Body of pancreas (tissue), 4 donors: ENCODE data around the gene COPE. TPM values are rescaled to one million over a fixed set of nuclear protein-coding genes. Genes with fewer than 3 reads are reported as not detected.

Experiments used
- ATAC-seq: fragments of 150-250 bp; one replicate; pipeline ENCODE4 v1.9.1; 2016
- DNase-seq, 4 donors: peaks; one replicate each; pipeline ENCODE4 v3.0.0-alpha.2; 2019
- H3K27ac ChIP-seq, 4 donors: fragments of 200-600 bp; sonication (generic); 1 replicate in 3 of 4; 2 replicates in 1 of 4; pipeline versions ENCODE4 v1.5.1 to v1.6.1; 2016 to 2019; ENCODE audit warnings: mild to moderate bottlenecking in 1 of 4, mixed read lengths in 1 of 4, moderate library complexity in 1 of 4
- H3K27me3 ChIP-seq, 2 donors: fragments of 200-600 bp; sonication (generic); one replicate each; pipeline ENCODE4 v1.6.0; 2016; ENCODE audit warnings: mild to moderate bottlenecking in 1 of 2
- H3K36me3 ChIP-seq, 2 donors: fragments of 200-600 bp; sonication (generic); replicated peaks in 1 of 2; 2 replicates each; pipeline ENCODE4 v1.5.1; 2016; ENCODE audit warnings: low read depth in 2 of 2; ENCODE audit not compliant: insufficient read depth in 1 of 2
- H3K4me1 ChIP-seq: fragments of 200-600 bp; sonication (generic); one replicate; pipeline ENCODE4 v1.6.0; 2016
- H3K4me3 ChIP-seq, 2 donors: fragments of 200-600 bp; sonication (generic); 1 replicate in 1 of 2; 2 replicates in 1 of 2; pipeline ENCODE4 v1.5.1; 2016 to 2019
- H3K9me3 ChIP-seq, 3 donors: fragments of 200-600 bp; sonication (generic); 1 replicate in 2 of 3; 2 replicates in 1 of 3; pipeline ENCODE4 v1.5.1; 2016
- POLR2A ChIP-seq, 3 donors: fragments of 450-650 bp; IDR thresholded peaks; one replicate each; pipeline ENCODE4 v1.6.1; 2016; ENCODE audit warnings: antibody characterized with exemption in 3 of 3, mild to moderate bottlenecking in 2 of 3
- WGBS, 2 donors: methylation state at CpG; one replicate each; pipeline ENCODE4 v1.1.5; 2017; 5-methylcytosine and 5-hydroxymethylcytosine counted together
- intact Hi-C: fragments of 100-400 bp; cut with DNase I; formaldehyde crosslinking; loops from one replicate; pipeline ENCODE4 v1.15.1; 2023
- total RNA-seq, 2 donors: library from RNA; depleted of rRNA; stranded (reverse); fragments of >200 nt; gene quantifications; one replicate each; pipeline ENCODE4 v1.1.0, GENCODE V29; 2016
- TF ChIP-seq, protein P1 (sequence below), 7 experiments: fragments of 450-650 bp in 4 of 7; fragments of 200-600 bp in 3 of 7; sonication (generic) in 3 of 7; IDR thresholded peaks; one replicate each; pipeline ENCODE4 v1.5.1; 2016 to 2019; ENCODE audit warnings: antibody characterized with exemption in 7 of 7

The COPE gene
- total RNA-seq, 2 donors from 2014 or later = 111 to 166 TPM

DNA sequence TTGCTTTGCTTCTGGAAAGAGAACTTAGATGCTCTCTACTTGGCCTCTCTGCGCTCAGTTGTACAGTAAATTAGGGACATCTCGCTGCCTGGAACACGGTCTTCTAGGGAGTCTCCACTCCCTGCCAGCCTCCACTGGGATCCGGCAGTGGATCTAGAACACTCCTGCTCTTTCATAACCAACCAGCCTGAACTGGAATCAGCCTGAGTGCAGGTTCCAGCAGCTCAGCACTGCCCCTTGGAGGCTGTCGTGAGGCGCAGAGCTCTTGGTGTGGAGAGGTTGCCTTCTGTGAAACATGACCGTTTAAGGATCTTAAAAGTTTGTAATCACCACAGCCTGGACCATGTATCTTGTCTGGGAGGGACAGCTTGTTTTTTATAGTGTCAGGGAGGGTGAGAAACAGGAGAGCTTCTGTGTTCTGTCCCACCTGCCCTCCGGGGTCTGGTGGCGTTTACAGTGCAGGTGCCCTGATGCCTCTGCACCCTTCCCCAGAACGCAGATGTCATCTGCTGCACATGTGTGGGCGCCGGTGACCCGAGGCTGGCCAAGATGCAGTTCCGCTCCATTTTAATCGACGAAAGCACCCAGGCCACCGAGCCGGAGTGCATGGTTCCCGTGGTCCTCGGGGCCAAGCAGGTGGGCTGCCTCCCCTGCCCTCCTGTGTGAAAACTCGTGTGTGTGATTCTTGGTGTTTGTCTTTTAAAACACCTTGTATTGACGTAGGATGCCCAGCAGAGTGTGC lies 62.6 kb downstream of the COPE start:
- no peak overlapping the region for H3K27ac ChIP-seq
- no peak overlapping the region for H3K4me3 ChIP-seq
- 83 to 93% methylated on average over 19 to 22 of the region's 22 CpGs for WGBS, 2 donors
- TF ChIP-seq POLR2A (IDR thresholded peaks at IDR 0.05) = no peak
- TF ChIP-seq, protein P1, sequence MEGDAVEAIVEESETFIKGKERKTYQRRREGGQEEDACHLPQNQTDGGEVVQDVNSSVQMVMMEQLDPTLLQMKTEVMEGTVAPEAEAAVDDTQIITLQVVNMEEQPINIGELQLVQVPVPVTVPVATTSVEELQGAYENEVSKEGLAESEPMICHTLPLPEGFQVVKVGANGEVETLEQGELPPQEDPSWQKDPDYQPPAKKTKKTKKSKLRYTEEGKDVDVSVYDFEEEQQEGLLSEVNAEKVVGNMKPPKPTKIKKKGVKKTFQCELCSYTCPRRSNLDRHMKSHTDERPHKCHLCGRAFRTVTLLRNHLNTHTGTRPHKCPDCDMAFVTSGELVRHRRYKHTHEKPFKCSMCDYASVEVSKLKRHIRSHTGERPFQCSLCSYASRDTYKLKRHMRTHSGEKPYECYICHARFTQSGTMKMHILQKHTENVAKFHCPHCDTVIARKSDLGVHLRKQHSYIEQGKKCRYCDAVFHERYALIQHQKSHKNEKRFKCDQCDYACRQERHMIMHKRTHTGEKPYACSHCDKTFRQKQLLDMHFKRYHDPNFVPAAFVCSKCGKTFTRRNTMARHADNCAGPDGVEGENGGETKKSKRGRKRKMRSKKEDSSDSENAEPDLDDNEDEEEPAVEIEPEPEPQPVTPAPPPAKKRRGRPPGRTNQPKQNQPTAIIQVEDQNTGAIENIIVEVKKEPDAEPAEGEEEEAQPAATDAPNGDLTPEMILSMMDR (IDR thresholded peaks at IDR 0.05) = no peak
- no peaks in the 10 kb centered on the region for H3K9me3 ChIP-seq
- peaks cover 55 to 82% of the 10 kb centered on the region in 2 donors for H3K36me3 ChIP-seq
- no peaks in the 10 kb centered on the region for H3K27me3 ChIP-seq
- intact Hi-C loops = no loop called here
- no peak for DNase-seq
- no peaks in the 10 kb centered on the region for H3K4me1 ChIP-seq
- no peak for ATAC-seq

DNA sequence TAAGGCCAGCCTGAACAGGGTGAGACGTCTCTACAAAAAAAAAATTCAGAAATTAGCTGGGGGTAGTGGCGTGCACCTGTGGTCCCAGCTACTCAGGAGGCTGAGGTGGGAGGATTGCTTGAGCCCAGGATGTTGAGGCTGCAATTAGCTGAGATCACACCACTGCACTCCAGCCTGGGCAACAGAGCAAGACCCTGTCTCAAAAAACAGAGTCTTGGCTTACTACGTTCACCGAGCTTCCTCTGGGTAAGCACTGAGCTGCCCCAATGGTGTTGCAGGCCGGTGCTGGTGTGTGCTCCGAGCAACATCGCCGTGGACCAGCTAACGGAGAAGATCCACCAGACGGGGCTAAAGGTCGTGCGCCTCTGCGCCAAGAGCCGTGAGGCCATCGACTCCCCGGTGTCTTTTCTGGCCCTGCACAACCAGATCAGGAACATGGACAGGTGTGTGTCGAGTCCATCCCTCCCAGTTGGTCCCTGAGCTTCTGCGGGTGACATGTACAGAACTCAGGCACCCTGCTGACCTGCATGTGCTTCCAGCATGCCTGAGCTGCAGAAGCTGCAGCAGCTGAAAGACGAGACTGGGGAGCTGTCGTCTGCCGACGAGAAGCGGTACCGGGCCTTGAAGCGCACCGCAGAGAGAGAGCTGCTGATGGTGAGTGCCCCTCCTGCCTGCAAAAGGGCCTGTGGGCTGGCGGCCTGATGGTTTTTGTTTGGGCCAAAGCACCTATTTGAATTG lies 63.4 kb downstream of the COPE start:
- intact Hi-C loops = no loop called here
- Histone ChIP-seq H3K4me3 (no peak overlapping the region), H3K27ac (no peak overlapping the region), H3K4me1 (no peaks in the 10 kb centered on the region), H3K9me3 (no peaks in the 10 kb centered on the region), H3K27me3 (no peaks in the 10 kb centered on the region), H3K36me3 (peaks cover 50 to 75% of the 10 kb centered on the region in 2 donors)
- ATAC-seq (no peak), DNase-seq (no peak)
- WGBS, 2 donors = 82 to 89% methylated on average over 4 to 27 of the region's 27 CpGs
- TF ChIP-seq, protein P1 (IDR thresholded peaks at IDR 0.05) = no peak
- no peak for TF ChIP-seq POLR2A (IDR thresholded peaks at IDR 0.05)

DNA sequence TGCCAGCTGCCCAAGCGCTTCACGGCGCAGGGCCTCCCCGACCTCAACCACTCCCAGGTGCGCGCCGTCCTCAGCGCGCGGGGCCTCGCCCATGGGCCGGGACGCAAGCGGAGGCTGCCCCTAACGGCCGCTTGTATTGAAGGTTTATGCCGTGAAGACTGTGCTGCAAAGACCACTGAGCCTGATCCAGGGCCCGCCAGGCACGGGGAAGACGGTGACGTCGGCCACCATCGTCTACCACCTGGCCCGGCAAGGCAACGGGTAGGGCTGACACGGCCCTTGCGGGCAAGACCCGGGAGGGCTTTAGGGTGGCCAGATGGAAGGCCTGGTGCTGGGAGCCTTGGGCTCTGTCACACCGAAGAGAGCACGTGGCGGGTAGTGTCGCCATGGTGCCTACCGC lies 64.2 kb downstream of the COPE start:
- Histone ChIP-seq H3K4me3 (no peak overlapping the region), H3K27me3 (no peaks in the 10 kb centered on the region), H3K4me1 (peaks cover 3% of the 10 kb centered on the region), H3K27ac (no peak overlapping the region), H3K9me3 (no peaks in the 10 kb centered on the region), H3K36me3 (peaks cover 44 to 68% of the 10 kb centered on the region in 2 donors)
- DNase-seq (no peak), ATAC-seq (no peak)
- WGBS, 2 donors = 91% methylated on average over 17 to 30 of the region's 33 CpGs
- TF ChIP-seq, protein P1 (IDR thresholded peaks at IDR 0.05) = no peak
- no peak for TF ChIP-seq POLR2A (IDR thresholded peaks at IDR 0.05)
- intact Hi-C loops = no loop called here

DNA sequence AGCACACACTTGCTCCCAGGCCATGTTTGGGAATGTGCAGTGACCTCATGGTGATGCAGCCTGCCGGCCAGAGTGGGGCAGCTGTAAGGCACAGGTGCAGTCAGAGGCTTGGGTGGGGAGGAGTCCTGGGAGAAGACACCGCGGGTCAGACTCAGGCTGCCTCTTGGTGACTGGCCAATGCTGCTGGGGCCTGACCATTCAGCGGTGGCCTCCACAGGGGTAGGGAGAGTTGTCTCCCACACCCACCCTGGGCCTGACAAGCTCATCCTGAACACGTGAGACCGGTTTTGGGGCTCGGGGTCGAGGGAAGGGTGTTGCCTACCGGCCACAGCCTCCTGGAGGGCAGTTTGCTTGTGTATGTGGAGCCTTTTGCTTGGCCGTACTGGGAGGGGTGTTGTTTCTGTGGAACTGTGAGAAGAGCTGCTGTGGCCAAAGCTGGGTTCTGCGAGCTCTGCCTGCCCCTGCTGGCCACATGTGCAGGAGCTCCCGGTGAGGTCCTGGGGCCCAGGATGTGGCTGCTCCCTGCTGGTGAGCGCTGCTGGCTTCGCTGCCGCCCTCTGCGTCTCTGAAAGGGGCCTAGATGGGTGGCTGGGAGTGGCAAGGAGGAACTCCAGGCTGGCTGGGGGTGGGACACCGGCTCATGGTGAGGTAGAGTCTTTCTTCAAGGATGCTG lies 65.3 kb downstream of the COPE start:
- H3K9me3 ChIP-seq = no peaks in the 10 kb centered on the region
- peaks cover 44 to 61% of the 10 kb centered on the region in 2 donors for H3K36me3 ChIP-seq
- no peaks in the 10 kb centered on the region for H3K27me3 ChIP-seq
- intact Hi-C loops = no loop called here
- H3K27ac ChIP-seq = no peak overlapping the region
- H3K4me3 ChIP-seq = no peak overlapping the region
- ATAC-seq (no peak), DNase-seq (no peak)
- TF ChIP-seq, protein P1 (IDR thresholded peaks at IDR 0.05) = no peak
- TF ChIP-seq POLR2A (IDR thresholded peaks at IDR 0.05) = no peak
- WGBS, 2 donors = 83 to 91% methylated on average over 7 to 11 of the region's 17 CpGs
- H3K4me1 ChIP-seq = peaks cover 13% of the 10 kb centered on the region
